DMS53 treated with DMSO at 0.1 percent for 48 hours (cell line): ENCODE data around the gene NUDC.
A peak's percentile ranks its signal among the peaks of the same experiment; 100 is the strongest.

ENCODE experiments used
- DNase-seq: peaks from one replicate; lab custom pipeline; 2025; ENCODE audit not compliant: unreplicated experiment; lab: John Stamatoyannopoulos, UW

Gene NUDC

DNA sequence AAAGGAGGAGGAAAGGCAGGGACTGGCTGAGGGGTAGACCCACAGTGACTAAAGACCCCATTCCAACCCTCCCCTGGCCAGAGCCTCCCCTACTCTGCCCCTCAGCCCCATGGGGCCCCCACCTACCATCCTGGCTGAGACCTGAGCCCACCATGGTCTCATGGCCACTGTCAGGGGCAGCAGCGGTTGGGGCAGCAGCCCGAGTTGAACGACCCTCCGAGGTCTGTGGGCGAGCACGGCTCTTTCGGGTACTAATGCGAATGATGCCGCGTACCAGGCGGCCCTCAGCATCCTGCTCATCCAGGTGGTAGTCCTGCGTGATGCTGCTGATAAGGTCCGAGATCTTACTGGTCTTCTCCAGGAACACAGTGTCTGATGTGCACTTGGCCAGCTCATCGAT lies 29.7 kb downstream of the NUDC start:
- DNase-seq: no peak

DNA sequence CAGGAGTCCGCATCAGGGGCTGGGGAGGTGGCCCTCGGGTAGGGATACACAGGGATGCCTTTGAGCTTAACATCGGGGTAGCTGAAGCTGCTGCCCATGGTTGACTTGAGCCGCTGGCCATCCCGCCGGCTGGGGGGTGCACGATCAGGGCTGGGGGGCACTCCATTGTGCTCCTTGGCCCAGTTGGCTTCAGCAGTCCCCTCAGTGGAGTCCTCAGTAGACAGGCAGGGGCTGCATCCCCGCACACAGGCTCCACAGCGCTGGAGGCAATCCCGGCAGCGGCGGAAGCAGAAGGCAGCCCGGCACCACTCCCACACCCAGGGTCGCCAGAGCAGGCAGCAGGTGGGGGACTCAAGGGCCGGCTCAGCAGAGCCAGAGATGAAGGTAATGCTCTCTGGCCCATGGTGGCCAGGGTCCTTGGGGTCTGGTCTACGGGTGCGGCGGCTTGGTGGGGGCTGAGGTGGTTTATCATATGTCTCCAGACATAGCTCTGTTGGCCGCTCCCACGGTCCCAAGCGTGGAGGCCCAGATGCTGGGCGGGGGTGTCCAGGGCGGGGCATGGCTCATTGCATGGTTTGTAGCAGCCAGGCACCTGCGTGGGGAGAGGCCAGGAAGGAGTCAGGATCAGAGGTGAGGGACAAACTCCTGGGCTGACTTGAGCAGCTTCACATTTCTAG lies 30.4 kb downstream of the NUDC start:
- DNase-seq: no peak

DNA sequence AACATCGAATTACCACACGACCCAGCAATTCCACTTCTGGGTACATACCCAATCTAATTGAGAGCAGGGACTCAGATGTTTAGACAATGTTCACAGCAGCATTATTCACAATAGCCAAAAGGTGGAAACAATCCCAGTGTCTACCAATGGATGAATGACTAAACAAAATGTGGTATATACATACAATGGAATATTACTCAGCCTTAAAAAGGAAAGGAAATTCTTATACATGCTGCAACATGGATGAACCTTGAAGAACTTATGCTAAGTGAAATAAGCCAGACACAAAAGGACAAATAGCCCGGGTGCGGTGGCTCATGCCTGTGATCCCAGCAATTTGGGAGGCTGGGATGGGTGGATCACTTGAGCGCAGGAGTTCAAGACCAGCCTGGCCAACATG lies 31.8 kb downstream of the NUDC start:
- DNase-seq: no peak

DNA sequence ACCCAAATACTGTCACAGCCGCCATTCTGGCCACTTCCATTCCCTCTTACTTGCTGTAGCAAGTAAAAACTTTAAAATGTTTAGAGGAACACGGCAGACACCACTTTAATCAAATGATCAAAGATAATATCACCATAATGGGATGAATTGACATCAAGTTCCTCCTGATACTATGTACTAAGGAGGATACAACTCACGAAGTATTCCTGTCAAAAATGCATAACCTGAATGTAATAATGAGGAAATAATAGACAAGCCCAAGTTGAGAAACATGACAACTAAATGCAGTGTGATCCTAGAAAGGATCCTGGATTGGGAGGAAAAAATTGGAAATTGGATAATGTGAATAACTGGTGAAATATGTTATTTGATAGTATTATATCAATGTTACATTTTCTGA lies 34.8 kb downstream of the NUDC start:
- no peak for DNase-seq

DNA sequence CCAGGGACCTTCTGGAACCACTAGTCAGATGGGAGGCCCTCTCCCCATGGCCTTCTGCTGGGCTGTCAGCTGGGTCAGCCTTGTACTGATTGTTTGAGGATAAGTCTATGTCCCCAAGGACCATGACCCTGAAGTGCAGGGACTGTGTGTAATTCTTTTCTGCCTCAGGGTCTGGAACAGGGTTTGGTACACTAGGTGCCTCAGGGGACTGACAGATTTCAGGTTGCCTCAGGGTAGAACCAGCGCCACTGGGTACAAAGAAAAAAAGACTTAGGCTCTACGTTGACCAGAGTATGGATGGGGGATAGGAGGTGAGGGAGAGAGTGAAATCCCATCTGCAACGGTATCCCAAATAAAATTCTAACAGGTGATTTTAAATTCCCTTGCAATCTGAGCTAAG lies 35.8 kb downstream of the NUDC start:
- DNase-seq: no peak

DNA sequence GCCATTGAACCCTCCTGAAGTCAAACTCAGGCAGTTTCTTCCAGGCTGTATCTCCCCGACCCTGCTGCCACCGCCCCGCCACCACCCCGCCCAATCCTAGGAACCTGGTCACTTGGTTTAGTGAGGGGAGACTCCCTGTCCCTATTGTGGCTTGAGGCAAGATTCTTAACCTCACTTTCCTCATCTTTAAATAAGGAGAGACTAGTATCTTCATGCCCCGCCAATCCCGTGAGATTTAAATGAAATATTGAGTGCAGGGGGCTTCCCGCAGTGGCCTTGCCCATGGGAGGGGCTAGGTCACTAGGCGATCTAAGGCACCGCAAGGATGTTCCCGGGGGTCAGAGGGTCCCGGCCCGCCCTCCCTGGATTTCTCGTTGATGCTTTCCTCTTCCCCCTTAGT lies 37.7 kb downstream of the NUDC start:
- DNase-seq: no peak

DNA sequence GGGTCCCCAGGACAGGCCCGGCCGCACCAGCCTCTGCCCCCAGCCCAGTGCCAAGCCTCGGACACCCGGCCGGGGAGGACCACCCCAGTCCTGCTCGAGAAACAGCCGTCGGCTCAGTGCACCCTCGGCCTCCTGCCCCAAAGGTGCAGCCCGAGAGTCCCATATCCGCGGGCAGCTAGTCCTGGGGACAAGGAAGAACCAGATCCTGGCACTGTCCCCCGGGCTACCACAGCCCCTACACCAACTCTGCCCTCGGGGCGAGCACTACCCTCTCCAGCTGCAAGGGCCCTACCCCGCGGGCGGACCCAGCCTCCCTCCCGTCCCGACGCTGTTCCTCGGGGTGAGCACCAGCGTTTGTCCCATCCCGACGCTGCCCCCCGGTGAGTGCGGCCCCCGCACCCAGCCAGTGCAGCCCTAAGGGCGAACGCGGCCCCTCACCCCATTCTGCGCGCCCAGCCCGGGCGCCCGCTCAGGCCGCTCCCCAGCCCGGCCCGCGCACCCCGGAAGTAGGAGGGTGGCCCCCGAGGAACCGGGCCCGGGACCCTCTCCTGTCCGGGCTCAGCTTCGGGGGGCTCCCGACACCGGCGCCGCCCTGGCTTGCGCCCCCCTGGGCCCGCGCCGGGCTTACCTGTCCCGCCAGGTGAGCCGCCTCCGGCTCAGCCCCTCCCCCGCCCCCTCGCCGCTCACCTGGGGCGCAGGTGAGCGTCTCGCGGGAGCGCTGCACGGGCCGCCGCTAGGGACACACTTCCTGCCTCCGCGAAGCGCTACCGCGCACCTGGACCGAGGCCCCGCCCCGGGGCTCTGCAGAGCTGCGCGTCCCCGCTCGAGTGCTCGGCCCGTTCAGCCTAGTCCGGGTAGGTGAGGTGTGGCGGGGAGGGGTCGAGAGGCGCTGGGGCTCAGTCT lies 38.4 kb downstream of the NUDC start, which contains the start of gene KDF1:
Gene KDF1, minus strand, starts transcription at position 747 of the 903 bp plus-strand sequence. CDS start 8,088 bp downstream, outside the sequence.
- peak; percentile 80 for DNase-seq

DNA sequence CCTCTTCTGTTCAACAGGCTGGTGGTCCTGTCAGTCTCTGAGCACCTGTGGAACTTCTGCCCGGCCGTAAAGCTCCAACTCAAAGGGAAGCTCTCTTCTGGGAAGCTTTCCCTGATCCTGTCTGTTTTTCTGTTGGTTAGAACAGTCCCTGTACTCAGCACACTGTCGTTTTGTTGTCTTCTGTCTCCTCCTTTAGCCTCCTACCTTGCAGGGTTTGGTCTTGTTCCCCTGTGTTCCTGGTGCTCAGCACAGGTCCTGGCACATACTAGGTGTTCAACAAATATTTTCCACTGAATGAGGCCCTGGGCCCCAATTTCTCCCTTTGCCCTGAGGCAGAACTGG lies 39.1 kb downstream of the NUDC start:
- DNase-seq: no peak

DNA sequence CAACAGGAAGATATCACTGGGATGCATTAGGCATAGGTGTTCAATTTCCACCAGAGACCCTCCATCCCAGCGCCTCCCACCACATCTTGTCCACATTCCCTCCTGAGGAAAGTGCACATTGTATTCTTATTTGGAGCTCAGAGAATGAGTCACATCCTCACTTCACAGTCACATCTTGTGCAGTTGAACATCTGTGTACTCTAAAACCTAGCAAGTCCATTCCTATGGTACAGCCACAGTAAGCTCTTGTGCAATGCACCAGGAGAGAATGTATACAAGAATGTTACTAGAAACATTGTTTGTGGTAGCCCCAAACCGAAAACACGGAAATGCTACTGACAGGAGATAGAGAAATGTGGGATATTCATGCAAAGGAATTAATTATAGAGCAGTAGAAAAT lies 40.3 kb downstream of the NUDC start:
- DNase-seq: peak; percentile 37

DNA sequence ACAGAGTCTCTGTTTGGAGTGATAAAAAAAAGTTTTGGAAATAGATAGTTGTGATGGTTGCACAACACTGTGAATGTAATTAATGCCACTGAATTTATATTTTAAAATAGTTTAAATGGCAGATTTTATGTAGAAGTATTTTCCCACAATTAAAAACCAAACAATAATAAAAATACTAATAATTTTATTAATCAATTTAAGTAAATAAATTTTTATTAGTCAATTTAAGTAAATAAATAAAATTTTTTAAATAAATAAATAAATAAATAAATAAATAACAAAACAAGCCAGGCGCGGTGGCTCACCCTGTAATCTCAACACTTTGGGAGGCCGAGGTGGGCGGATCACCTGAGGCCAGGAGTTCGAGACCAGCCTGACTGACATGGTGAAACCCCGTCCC lies 43.7 kb downstream of the NUDC start:
- DNase-seq: no peak

DNA sequence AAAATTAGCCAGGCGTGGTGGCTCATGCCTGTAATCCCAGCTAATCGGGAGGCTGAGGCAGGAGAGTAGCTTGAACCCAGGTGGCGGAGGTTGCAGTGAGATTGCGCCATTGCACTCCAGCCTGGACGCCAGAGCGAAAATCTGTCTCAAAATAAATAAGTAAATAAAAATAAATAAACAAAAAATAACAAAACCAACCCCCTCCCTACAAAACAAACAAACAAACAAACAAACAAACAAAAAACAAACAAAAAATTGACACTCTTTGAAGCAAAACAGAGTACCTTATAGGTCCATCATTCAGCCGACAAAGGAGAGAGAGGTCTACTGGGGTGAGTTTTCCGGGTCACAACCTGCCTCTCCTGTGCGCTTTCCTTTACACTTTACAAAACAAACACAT lies 44.1 kb downstream of the NUDC start:
- no peak for DNase-seq

DNA sequence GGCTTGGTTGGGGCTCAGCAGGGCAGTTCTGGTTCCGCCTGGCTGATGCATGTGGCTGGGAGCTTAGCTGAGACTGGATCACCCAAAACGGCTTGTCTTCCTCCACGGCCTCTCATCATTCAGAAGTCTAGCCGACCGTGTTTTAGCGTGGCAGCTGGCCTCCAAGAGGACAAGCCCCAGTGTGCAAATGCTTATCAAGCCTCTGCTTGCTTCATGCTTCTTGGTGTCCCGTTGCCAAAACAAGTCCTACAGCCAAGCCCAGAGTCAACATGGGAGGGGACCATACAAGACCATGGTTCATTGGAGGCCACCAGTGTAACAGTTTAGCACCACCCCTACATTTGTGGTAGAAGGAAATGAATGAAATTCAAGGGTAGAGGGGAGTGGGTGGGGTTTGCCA lies 49.3 kb downstream of the NUDC start:
- no peak for DNase-seq

DNA sequence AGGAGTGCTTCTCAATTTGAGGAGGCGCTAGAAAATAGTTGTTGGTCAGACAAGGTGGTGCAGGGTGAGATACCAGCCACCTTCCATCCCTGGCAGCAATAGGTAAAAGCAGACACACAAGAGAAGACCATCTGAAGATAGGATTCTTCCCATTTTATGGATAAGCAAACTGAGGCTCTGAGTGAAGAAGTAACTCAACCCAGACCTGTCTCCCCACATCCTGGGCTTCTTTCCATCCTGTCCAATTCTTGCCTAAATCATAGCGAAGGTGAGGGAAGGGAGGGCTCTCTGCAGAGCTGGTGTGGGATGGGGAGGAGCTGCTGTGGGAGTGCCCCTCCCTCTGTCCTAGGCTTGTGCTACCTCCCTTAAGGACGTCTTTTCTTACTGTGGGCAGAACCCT lies 50.0 kb downstream of the NUDC start:
- DNase-seq: no peak

DNA sequence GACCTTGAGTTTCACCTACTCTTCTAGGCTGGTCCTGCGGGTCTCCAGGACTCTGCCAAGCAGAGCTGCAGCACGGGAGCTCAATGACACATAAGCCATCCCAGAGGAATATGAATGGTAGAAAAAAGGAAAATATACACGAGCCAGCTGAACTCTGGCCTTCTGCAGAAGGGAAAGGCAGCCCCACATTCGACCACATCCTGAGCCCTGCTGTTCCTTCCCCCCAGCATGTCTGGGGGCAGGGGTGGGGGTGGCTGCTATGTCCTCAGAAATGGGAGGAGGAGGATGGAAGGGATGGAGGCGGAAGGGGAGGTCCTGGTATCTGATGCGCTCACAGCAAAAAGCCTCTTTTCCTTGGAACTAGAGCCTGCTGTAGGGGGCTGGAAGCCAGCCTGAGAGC lies 50.8 kb downstream of the NUDC start:
- DNase-seq: no peak

DNA sequence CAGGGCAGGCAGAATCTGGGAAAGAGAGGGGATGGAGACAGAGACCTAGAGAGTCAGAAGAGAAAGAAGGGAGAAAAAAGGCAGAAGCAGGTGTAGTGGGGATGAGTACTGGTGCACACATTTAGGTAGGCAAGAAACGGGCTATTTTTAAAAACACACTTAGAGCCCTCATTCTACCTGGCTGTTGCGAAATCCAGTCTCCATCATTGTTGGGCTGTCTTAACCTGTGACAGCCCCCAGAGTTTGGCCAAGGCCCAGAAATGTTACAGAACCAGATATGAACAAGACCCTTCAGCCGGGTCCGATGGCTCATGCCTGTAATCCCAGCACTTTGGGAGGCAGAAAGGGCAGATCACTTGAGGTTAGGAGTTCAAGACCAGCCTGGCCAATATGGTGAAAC lies 51.3 kb downstream of the NUDC start:
- DNase-seq: no peak

DNA sequence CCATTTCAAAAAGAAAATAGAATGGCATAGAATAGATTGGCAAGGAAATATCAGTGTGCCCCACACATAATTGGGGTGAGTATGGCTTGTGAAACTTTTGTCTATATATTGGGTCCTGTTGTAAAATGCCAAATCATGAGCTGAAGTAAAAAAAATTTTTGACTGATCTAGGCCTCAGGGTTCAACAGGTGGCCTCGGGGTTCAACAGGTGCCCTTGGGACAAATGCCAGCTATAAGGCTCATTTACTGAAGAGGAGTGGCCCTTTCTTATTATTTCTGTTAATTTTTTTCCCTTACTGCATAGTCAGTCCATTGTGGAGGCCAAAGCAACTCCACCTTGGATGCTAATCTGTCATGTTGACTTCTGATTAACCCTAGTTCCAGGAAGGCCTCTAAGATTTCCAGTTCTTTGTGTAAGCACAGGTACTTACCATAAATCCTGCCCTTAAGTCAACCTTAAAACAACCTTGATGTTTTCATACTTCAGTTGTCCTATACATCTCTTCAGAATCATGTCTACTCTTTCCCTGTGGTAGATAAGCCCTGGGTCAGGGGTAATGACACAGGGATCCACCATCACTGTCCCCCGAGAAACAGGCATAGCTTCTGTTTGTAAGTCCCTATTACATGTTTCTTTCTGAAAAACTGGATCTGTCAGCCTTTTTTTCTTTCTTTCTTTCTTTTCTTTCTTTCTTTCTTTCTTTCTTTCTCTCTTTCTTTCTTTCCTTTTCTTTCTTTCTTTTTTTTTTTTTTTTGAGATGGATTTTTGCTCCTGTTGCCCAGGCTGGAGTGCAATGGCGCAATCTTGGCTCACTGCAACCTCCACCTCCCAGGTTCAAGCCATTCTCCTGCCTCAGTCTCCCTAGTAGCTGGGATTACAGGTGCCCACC lies 55.3 kb downstream of the NUDC start:
- no peak for DNase-seq

DNA sequence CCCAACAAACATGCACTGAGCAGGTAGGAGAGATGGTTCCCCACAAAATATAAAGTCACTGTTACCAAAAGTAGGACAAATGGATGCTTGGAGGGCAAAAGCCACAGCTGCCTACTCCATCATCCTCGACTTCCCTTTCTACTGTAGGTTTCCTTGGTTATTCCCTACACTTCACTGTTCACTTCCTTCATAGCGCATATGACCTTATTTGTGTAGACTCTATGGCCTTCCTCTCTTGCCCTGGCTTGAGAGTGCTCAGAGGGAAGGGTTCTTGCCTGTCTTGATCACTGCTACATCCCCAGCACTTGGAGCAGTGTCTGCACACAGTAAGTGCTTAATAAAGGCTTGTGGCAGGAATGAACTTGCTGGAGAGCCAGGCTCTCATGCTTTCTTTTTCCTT lies 57.4 kb downstream of the NUDC start:
- no peak for DNase-seq

DNA sequence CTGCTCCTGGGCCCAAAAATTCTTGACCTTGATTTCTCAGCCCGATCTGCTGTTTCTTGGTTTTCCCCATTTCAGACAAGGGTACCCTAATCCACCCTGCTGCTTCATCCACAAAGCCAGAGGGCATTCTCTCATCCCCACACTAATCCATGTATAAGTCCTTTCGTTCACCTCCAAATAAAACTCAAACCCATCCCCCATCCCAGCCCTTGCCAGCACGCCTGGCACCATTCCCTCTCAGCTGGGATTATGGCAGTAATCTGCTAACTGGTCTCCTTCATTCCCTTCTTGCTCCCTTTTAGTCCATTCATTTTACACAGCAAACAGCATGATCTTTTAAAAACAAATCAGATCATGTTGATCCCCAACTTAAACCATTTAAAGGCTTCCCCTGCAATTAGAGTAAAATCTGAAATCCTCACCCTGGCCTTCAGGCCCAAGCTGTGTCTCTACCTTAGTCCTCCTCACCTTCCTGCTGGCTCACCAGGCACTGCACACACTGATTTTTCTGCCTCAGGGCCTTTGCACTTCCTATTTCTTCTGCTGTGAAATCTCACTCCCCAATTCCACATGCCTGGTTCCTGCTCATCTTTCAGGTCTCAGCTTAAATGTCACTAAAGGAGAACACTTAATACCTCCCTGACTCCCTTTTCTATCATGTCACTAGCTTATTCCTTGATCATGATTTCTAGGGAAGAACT lies 59.8 kb downstream of the NUDC start:
- no peak for DNase-seq

DNA sequence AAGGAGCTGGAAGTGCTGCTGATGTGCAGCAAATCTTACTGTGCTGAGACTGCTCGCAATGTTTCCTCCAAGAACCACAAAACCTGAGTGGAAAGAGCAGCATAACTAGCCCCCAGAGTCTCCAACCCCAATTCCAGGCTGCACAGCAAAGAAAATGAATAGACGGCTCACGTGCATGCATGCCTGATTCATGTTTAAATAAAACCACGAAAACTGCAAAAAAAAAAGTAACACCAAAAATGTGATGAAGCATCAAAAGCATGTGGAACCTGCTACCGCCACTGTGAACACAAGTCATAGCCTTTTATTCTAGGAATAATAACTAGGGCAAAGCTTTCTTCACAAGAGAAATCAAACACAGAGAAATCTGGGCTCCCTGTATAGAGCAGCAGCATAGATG lies 62.3 kb downstream of the NUDC start:
- no peak for DNase-seq

DNA sequence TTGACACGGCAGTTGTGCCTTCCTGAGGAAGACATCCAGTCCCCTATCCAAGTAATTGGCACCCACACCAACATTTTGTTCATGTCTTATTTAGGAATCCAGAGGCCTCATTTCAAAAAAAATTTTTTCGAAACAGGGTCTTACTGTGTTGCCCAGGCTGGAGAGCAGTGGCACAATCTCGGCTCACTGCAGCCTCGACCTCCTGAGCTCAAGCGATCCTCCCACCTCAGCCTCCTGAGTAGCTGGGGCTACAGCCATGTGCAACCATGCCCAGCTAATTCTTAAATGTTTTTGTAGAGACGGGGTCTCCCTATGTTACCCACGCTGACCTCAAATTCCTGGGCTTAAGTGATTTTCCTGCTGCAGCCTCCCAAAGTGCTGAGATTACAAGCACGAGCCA lies 62.7 kb downstream of the NUDC start:
- no peak for DNase-seq

DNA sequence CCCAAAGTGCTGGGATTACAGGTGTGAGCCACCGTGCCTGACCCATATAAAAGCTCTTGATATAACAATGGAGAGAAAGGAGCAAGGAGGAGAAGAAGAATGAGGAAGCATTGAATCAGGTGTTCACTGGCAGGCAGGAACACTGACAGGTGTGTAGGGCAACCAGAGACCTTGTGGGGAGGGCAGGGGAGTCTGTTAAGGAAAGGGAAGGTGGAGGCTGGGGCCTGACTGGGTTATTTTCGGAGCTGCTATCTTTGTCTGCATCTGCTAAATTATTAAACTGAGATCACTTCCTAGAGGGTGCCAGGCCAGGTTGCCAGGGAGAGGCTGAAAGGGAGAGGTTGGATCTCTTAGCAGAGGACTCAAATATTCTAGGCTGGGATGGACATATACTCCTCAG lies 65.1 kb downstream of the NUDC start:
- DNase-seq: peak; percentile 31
